Nucleus accumbens (tissue), 56 donors: ENCODE results near the gene MZF1.

Experiments
- DNase-seq, 56 donors: peaks; one replicate each; lab custom pipeline; 2025; lab: John Stamatoyannopoulos, UW

The MZF1 gene

DNA sequence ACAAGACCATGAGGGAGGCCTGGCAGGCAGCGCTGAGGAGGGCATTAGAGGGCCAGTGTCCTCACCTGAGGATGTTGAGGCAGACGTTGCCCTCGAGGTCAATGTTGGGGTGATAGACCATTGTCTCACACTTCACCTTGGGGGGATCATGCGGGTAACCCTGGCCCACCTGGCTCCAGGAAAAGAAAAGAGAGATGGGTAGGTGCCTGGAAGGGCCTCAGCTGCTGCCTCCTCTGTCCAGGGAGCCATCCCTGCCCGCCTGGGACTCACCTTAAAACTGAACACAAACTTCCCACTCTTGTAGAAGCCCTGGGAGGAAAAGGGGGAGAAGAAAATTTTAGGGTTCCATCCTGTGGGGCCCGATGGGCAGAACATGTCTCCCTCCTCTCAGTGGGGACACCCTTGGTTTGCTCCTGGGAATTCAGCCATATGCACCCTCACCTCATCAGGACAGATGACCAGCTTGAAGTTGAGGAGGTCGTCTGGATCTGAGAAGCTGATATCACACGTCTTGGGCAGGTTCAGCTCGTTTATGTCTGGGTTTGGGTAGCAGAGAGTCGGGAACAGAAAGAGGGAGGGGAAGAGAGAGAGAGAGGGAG is 16.4 kb downstream of the MZF1 start:
- DNase-seq: no peak

- no peak for DNase-seq
Observed at GRCh38 chr19:58555920-58556621, 17.1 kb downstream of the MZF1 start.

DNA sequence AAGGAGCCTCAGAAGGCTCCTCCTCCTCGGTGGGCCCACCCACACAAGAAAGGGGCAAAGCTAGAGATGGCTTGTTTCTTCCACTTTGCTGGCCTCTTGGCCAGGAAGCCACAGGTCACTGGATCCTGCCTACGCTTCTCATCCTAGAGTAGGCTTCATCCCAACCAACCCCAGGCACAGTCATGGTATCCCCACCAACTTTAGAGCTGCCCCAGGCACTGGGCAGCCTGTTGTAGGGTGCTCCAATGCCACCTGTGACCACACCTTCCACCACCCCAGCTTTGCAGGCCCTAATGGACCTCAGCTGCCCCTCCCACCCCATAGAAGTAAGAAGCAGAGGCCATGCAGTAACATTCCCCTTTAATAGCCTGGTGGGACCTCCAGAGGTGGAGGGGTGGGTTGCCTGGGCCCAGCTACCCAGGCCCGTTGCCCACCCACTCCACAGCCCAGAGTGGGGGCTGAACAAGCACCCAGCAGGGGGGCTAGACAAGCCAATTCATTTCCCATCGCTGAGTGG is 17.7 kb downstream of the MZF1 start:
- DNase-seq: no peak

DNA sequence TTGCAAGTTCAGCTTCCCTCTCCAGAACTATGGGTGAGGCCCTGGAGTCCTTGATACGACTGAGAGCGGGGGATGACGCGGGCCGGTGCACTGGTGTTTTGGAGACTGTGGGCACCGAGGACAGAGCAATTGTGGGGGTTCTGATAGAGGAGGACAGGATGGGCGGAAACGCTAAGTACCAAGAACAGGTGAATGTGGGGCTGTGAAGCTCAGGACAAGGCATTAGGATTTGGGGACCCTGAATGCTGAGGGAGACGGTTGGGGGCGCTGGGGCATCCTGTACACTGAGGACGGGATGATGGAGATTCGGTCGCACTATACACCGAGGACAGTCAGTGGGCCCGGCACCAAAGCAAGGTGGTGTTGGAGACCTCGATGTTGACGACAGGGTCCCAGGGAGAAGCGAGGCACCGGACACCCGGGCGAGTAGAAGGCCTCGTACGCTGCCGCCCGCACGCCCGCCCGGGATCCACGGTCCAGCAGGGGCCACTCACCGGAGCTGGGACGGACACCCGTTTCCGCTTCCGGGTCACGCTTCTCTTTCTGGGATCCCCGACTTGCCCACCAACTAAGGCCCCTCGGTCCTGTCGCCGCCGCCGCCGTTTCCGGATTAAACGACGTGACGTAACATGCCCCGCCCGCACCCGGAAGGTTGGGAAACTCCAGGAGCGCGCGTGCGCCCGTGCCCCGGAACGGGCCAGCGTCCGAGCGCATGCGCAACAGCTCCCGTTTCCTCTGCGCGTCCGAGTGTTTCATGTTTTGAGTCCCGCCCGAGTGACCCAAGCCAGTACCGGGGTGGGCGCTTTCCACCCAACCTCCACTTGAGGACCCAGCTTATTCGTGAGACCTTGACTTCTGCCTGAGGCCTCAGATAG is 18.4 kb downstream of the MZF1 start, which contains the start of gene CHMP2A:
Gene CHMP2A (minus strand): TSS at position 612 of the 875 bp plus-strand sequence. CDS start 893 bp downstream, outside the sequence.
- DNase-seq: no peak

- no peak for DNase-seq
Observed at GRCh38 chr19:58553799-58554493, 19.2 kb downstream of the MZF1 start.

DNA sequence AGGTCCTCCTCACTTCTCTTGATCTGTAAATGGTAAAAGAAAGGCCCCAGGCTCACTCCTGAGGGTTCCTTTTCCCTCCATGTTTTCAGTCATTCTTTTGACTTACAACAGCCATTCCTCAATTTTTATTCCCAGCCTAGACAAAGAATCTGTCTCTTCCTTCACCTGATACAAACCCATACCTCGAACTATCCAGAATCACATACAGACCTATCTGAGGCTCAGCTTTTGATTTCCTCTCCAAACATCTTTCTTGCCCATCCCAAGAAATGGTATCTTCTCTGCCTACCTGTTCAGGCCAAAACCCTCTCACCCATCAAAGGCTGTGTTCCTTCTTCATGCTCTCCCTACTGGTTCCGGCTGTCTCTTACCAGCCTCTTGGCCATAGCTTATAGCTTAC is 20.5 kb downstream of the MZF1 start:
- no peak for DNase-seq

GRCh38 chr19:58551577-58552471 is 21.3 kb downstream of the MZF1 start:
- DNase-seq: no peak

DNA sequence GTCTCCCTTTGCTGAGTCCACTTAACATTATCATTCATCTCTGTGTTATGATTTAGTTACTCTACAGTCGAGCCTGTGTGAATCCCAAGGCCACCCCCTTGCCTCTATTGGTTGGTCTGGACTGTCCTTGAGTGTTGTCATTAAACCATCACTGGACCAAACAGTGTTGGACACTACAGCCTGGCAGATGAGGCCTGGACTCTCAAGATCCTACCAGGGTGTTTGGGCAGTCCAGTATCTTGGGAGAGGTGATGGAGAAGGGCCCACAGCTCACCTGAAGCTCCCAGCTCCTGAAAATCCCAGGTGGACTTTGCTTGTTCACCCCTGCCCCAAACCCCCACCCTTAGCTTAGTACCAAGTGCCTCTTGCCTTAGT is 22.0 kb downstream of the MZF1 start:
- no peak for DNase-seq

- no peak for DNase-seq
Observed at GRCh38 chr19:58550362-58551122, 22.6 kb downstream of the MZF1 start.

DNA sequence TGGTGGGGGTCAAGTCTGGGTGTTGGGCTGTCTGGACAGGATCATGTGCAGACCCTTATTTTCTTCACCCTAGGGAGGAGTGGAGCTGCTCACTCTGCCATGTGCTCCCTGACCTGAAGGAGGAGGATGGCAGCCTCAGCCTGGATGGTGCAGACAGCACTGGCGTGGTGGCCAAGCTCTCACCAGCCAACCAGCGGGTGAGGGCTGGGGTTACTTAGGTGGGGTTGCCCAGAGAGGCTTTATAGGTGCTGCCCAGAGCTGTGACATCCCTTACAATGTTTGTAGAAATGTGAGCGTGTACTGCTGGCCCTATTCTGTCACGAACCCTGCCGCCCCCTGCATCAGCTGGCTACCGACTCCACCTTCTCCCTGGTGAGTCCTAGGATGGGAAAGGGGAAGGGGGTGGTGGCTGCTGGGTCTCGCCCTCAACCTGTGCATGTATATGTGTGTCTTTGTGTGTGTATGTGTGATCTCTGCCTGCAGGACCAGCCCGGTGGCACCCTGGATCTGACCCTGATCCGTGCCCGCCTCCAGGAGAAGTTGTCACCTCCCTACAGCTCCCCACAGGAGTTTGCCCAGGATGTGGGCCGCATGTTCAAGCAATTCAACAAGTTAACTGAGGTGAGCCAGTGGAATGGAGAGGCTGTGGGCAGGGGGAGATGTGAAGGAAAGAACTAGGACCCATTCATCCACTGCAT is 23.3 kb downstream of the MZF1 start:
- no peak for DNase-seq

GRCh38 chr19:58548859-58549663 is 24.1 kb downstream of the MZF1 start:
- DNase-seq: no peak

GRCh38 chr19:58547323-58548312 is 25.5 kb downstream of the MZF1 start:
- DNase-seq: no peak

DNA sequence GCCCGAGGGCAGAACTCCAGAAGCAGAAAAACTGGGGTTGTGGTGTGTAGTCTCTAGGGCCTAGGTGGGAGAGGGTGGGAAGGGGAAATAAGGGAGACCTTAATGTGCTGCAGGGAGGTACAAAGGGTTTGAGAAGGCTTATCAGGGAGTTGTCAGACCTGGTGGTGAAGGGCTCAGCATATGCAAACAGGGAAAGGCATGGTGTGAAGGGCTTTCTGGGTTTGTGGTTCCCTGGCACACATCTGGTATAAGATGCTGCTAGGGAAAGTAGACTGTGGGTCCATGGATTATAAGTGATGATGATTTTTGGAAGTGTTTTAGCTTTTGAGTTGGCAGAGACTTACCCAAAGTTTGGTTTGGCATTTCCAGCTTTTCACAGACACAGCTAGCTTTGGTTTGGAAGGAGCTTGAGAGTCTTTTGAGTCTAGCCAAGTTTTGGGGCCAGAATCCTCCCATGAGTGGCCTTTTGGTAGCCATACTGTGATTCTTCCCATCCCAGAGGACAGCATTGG is 27.1 kb downstream of the MZF1 start:
- no peak for DNase-seq

- DNase-seq: no peak
Observed at GRCh38 chr19:58545286-58546018, 27.7 kb downstream of the MZF1 start.
